Smooth muscle cell (in vitro differentiated cells): ENCODE data around the gene THADA. TPM values are rescaled to one million over a fixed set of nuclear protein-coding genes. Genes with fewer than 3 reads are reported as not detected.
A peak's percentile ranks its signal among the peaks of the same experiment; 100 is the strongest.

ENCODE experiments used
- DNase-seq: peaks from one replicate; lab custom pipeline; 2025; ENCODE audit not compliant: unreplicated experiment; lab: John Stamatoyannopoulos, UW
- H2AFZ ChIP-seq: fragments of 200-600 bp; sonication (generic); 2 replicates; pipeline ENCODE4 v1.6.0; 2016; ENCODE audit warnings: antibody characterized with exemption, low read depth, mild to moderate bottlenecking
- H3F3A ChIP-seq: fragments of 200-600 bp; sonication (generic); 2 replicates; pipeline ENCODE4 v1.6.0; 2017; ENCODE audit warnings: antibody characterized with exemption, low read depth
- H3K27ac ChIP-seq: fragments of 200-600 bp; sonication (generic); 2 replicates; pipeline ENCODE4 v1.5.1; 2016; ENCODE audit warnings: low read depth, mild to moderate bottlenecking
- H3K27me3 ChIP-seq: fragments of 200-600 bp; sonication (generic); 2 replicates; pipeline ENCODE4 v1.6.1; 2016; ENCODE audit warnings: low read depth, mild to moderate bottlenecking
- H3K36me3 ChIP-seq: fragments of 200-600 bp; sonication (generic); 2 replicates; pipeline ENCODE4 v1.5.1; 2016; ENCODE audit warnings: low read depth
- H3K4me1 ChIP-seq: fragments of 200-600 bp; sonication (generic); 2 replicates; pipeline ENCODE4 v1.5.1; 2016; ENCODE audit warnings: low read depth
- H3K4me2 ChIP-seq: fragments of 200-600 bp; sonication (generic); 2 replicates; pipeline ENCODE4 v1.6.0; 2016; ENCODE audit warnings: mild to moderate bottlenecking
- H3K4me3 ChIP-seq: fragments of 200-600 bp; sonication (generic); 2 replicates; pipeline ENCODE4 v1.5.1; 2016; ENCODE audit warnings: mild to moderate bottlenecking
- H3K79me2 ChIP-seq: fragments of 200-600 bp; sonication (generic); 2 replicates; pipeline ENCODE4 v1.6.0; 2016; ENCODE audit warnings: low read depth, mild to moderate bottlenecking
- H3K9ac ChIP-seq: fragments of 200-600 bp; sonication (generic); 2 replicates; pipeline ENCODE4 v1.6.0; 2016; ENCODE audit warnings: low read depth
- H3K9me3 ChIP-seq: fragments of 200-600 bp; sonication (generic); replicated peaks from 2 replicates; pipeline ENCODE4 v1.5.1; 2016; ENCODE audit warnings: low read depth
- H4K20me1 ChIP-seq: fragments of 200-600 bp; sonication (generic); 2 replicates; pipeline ENCODE4 v1.6.0; 2016; ENCODE audit warnings: low read depth
- CTCF ChIP-seq: fragments of 200-600 bp; sonication (generic); IDR thresholded peaks from 2 replicates; pipeline ENCODE4 v1.5.1; 2017; ENCODE audit warnings: borderline replicate concordance, mild to moderate bottlenecking, antibody characterized with exemption; ENCODE audit not compliant: insufficient read depth, poor library complexity, severe bottlenecking
- WGBS: methylation state at CpG from one replicate; pipeline ENCODE4 v1.1.7; 2016; ENCODE audit warnings: low lambda C conversion rate; 5-methylcytosine and 5-hydroxymethylcytosine counted together
- polyA plus RNA-seq: library from polyadenylated mRNA; unstranded; fragments of >200 nt; fragmentation: Nextera tagmentation; extraction: Ambion mirVana; gene quantifications from 2 replicates; pipeline ENCODE4 v1.2.1, GENCODE V29; 2016
- total RNA-seq: library from RNA; depleted of rRNA; stranded (reverse); fragments of >200 nt; gene quantifications from 2 replicates; pipeline ENCODE4 v1.2.3, GENCODE V29; 2014

Gene THADA
- total and polyA plus RNA-seq, 2 experiments from 2014 or later = 11.3 to 20.9 TPM

- peaks cover 18% of the 10 kb centered on the region for H3K4me1 ChIP-seq
- no peaks in the 10 kb centered on the region for H3K36me3 ChIP-seq
- no peaks in the 10 kb centered on the region for H3K9me3 ChIP-seq
- 70% methylated on average over 4 of the region's 4 CpGs for WGBS
- H4K20me1 ChIP-seq = no peaks in the 10 kb centered on the region
- H3K4me3 ChIP-seq = no peak overlapping the region
- no peak overlapping the region for H3K4me2 ChIP-seq
- no peaks in the 10 kb centered on the region for H3K79me2 ChIP-seq
- peaks cover 14% of the 10 kb centered on the region for H3F3A ChIP-seq
- DNase-seq = no peak
- no peak for TF ChIP-seq CTCF
- no peaks in the 10 kb centered on the region for H3K27me3 ChIP-seq
- H2AFZ ChIP-seq = no peak overlapping the region
- H3K27ac ChIP-seq = no peak overlapping the region
- H3K9ac ChIP-seq = no peak overlapping the region
These were observed 135.1 kb downstream of the THADA start for GRCh38 chr2:43460611-43461365.

DNA sequence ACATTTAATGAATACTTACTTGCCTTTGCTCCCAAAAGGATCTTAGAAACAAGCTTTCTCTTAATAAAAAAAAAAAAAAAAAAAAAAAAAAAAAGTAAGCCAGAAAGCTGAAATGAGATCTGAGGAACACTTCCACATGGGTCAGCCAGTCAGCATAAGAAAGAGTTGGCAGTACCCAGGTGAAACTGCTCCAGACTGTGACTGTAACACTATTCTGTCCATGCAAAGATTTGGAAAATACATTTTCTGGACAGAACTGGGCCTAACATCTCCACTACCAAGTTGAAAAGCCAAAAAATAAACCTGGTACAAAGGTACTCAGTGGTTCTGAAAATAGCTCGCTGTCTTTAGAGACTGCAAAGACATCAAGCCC is 135.7 kb downstream of the THADA start:
- no peak for DNase-seq
- Histone ChIP-seq H3K79me2 (no peaks in the 10 kb centered on the region), H3K4me1 (peaks cover 16% of the 10 kb centered on the region), H3K27me3 (no peaks in the 10 kb centered on the region), H3K36me3 (no peaks in the 10 kb centered on the region), H4K20me1 (no peaks in the 10 kb centered on the region), H3F3A (peaks cover 14% of the 10 kb centered on the region), H3K4me3 (no peak overlapping the region), H3K9ac (no peak overlapping the region), H3K4me2 (no peak overlapping the region), H2AFZ (no peak overlapping the region), H3K9me3 (no peaks in the 10 kb centered on the region), H3K27ac (no peak overlapping the region)
- TF ChIP-seq CTCF = no peak
- 92% methylated on average over 1 of the region's 1 CpG for WGBS

DNA sequence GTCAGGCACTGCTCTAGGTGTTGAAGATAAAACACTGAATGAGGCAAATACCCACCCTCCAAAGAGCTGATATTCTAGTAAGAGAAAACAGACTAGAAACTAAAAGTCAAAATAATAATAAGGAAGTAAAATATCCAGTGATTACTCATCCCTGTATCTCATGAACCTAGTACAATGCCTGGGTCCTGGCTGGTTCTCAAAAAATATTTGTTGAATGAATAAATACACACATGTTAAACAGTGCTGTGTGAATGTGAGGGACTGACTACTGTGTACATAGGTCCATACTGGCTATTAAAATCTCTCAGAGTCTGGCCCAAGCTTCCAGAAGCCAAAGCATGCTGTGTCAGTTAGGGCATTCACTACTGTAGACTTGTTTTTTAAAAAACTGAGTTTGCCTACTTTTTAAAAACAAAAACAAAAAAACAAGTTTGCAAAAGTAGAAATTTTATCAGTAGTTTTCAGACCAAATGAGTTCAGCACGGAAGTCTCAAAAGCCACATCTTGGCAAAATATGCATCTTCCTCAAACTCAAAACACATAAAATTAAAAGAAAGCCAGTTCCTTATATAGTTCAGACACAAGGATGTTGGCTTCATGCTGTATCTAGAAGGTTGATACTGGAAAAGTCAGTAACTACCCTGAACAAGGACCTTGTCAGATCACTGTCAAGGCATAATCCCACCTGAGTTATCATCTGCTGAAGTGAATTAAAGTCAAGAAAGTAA is 136.2 kb downstream of the THADA start:
- Histone ChIP-seq H3K27ac (no peak overlapping the region), H3K9me3 (no peaks in the 10 kb centered on the region), H3K4me2 (peak overlapping the region; percentile 19), H2AFZ (no peak overlapping the region), H3F3A (peaks cover 14% of the 10 kb centered on the region), H4K20me1 (no peaks in the 10 kb centered on the region), H3K79me2 (no peaks in the 10 kb centered on the region), H3K9ac (no peak overlapping the region), H3K36me3 (no peaks in the 10 kb centered on the region), H3K4me1 (peaks cover 10% of the 10 kb centered on the region), H3K4me3 (no peak overlapping the region), H3K27me3 (no peaks in the 10 kb centered on the region)
- no peak for TF ChIP-seq CTCF
- DNase-seq = no peak
- 83% methylated on average over 1 of the region's 1 CpG for WGBS
